Activated CD8-positive, alpha-beta memory T cell treated with anti-CD3 and anti-CD28 coated beads, Interleukin-2, amount 50 U/mL, for 24 hours (primary cell): Measurements from ENCODE around the gene KAT5.
"Not testable (repeated sequence)": the region's sequence is repeated elsewhere in the genome, so short reads cannot be mapped to it uniquely, and the experiment has no call there.

Experiments
- DNase-seq: peaks from one replicate; pipeline ENCODE4 v3.0.0-alpha.2; 2020; ENCODE audit errors: extremely low read depth

Gene KAT5

DNA sequence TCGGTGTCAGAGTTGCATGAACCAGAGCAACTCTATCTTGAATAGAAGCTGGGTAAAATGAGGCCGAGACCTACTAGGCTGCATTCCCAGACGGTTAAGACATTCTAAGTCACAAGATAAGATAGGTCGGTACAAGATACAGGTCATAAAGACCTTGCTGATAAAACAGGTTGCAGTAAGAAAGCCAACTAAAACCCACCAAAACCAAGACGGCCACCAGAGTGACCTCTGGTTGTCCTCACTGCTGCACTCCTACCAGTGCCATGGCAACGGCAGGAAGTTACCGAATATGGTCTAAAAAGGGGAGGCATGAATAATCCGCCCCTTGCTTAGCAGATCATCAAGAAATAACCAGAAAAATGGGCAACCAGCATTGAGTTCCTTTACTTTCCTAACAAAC lies 2.4 kb upstream of the KAT5 start:
- no peak for DNase-seq

DNA sequence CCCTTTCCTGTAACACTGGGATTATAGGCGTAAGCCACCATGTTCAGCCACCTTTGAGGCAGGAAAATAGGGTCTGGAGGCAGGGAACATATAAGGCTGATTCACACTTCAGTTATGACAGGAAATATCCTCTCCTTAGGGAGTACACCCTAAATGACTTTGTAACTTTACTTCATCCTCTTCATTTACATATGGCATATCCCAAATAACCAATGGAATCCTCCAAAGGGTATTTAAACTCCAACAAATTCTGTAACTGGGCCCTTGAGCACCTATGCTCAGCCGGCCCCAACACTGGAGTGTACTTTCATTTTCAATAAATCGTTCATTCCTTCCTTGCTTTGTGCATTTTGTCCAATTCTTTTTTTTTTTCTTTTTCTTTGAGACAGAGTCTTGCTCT lies 1.6 kb upstream of the KAT5 start:
- DNase-seq: no peak

- no peak for DNase-seq
Measured at GRCh38 chr11:65712633-65713076, 603 bp downstream of the KAT5 start.

- DNase-seq: no peak
Measured at GRCh38 chr11:65713212-65713969, 1.3 kb downstream of the KAT5 start.

DNA sequence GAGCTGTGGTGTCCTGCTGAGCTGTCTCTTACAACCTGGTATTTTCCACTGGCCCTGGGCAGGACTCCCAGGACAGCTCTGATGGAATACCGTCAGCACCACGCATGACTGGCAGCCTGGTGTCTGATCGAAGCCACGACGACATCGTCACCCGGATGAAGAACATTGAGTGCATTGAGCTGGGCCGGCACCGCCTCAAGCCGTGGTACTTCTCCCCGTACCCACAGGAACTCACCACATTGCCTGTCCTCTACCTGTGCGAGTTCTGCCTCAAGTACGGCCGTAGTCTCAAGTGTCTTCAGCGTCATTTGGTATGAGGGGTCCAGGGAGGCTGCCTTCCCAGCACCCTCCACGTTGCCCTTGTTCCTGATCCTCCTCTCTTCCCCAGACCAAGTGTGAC lies 2.4 kb downstream of the KAT5 start:
- DNase-seq: no peak

- no peak for DNase-seq
Measured at GRCh38 chr11:65716302-65716701, 4.2 kb downstream of the KAT5 start.

DNA sequence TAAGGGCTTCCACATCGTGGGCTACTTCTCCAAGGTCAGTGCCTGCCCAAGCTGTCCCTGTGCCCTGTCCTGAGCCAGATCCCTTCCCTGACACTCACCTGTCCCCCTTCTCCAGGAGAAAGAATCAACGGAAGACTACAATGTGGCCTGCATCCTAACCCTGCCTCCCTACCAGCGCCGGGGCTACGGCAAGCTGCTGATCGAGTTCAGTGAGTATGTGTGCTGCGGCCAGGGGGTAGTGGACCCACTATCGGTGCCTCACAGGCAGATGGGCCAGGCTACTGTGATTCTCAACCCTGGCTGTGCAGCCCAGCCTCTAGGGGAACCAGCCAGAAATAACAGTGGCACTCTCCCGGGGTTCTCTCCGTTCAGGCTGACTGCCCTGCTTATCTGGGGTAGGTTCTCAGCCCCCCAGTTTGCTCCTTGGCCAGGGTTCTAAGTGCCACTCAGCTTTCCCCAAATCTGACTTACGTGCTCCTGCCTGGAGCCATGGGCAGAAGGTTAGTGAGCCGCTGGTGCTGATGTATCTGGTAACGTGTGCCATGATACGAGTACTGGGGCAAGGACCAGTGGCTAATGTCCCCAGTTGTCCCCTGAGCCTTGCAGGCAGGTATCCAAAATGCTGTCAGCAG lies 4.8 kb downstream of the KAT5 start:
- DNase-seq: no peak

GRCh38 chr11:65717906-65718305 lies 5.9 kb downstream of the KAT5 start:
- DNase-seq: no peak

DNA sequence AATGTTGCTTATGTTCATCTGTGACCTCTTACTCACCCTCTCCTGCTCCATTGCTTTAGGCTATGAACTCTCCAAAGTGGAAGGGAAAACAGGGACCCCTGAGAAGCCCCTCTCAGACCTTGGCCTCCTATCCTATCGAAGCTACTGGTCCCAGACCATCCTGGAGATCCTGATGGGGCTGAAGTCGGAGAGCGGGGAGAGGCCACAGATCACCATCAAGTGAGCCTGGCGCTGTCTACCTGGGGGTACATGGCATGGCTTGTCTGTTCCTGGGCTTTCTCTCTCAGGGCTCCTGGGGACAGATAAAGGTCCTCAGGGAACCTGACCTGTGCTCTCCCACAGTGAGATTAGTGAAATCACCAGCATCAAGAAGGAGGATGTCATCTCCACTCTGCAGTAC lies 6.5 kb downstream of the KAT5 start:
- DNase-seq: no peak

DNA sequence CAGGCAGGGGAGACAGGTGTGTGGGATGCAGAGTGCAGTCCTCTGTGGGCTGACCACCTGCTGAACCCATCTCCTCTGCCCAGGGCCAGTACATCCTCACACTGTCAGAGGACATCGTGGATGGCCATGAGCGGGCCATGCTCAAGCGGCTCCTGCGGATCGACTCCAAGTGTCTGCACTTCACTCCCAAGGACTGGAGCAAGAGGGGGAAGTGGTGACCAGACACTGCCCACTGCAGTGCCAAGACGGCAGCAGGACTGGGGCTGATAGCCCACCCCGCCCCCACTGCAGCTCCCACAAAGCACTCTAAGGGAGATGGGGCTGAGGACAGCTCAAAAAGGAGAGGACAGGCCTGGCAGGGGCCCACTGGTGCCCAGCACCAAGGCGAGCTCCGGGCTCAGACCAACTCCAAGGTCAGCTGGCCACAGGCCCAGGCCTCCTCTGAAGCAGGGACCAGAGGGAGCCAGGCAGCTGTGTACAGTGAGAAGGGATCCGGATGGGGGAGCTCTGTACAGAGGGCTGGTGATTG lies 7.0 kb downstream of the KAT5 start:
- DNase-seq: no peak

DNA sequence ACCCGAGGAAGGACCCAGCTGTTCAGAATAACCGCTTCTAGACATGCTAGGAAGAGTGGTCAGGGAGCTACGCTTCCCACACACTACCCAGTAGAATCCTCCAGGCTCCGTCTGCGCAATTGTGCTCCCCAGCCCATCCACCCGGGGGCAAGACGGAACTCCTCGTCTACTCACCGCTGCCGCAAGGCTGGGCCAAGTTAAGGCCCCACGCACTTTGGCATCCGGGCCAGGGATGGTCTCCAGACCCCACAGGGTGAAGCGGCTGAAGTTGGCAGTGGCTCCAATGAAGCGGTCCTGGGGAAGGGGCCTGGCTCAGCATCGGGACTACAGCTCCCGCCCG lies 7.8 kb downstream of the KAT5 start:
- DNase-seq: no peak

GRCh38 chr11:65720211-65720934 lies 8.3 kb downstream of the KAT5 start, which contains the start of gene RNASEH2C:
Gene RNASEH2C, minus strand, starts transcription at chr11:65720798. Its CDS starts 40 bp downstream, at chr11:65720758.
- peak; percentile 42 for DNase-seq

GRCh38 chr11:65722261-65722660 lies 10.2 kb downstream of the KAT5 start:
- no peak for DNase-seq

DNA sequence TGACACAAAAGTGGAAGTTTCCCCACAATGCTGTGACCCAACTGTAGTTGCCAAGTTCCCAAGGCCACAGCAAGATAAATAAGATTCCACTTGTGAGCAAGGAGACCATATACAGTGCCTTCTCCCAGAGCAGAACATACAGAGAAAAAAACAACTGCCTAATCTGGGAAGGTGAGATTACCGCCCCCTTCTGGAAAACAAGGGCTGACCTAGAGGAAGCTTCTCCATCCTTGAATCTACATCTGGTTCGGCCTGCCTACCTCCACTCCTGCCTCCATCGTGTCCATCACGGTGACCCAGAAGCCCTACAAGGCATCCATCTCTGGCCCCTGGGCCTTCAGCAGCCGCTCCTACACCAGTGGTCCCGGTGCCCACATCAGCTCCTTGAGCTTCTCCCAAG lies 14.6 kb downstream of the KAT5 start:
- DNase-seq: no peak

GRCh38 chr11:65727865-65728264 lies 15.8 kb downstream of the KAT5 start:
- DNase-seq: no peak

- DNase-seq: no peak
Measured at GRCh38 chr11:65730461-65730860, 18.4 kb downstream of the KAT5 start.

DNA sequence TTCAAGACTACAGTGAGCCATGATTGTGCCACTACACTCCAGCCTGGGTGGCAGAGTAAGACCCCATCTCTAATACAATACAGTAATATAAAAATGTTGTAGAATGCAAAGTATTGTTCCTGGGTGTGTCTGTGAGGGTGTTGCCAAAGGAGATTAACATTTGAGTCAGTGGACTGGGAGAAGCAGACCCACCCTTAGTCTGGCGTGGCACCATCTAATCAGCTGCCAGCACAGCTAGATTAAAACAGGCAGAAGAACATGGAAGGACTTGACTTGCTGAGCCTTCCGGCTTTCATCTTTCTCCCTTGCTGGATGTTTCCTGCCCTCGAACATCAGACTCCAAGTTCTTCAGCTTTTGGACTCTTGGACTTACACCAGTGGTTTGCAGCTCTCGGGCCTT lies 23.1 kb downstream of the KAT5 start:
- DNase-seq: not testable (repeated sequence)

DNA sequence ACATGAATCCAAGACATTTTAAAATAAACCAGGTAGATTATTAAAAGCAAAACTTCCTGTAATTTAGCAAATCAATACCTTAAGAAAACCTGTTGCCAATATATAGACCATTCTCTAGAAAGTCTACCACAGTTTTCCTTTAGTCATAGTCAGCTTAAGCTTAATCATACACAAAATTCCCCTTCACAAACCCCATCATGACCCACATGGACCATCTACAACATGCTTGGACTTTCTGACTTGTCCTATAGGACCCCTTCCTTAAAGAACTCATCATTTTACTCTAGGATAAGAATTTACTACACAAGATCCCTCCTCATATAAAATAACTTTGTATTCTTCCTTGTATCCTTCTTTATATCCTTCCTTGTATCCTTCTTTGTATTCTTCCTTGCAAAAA lies 24.8 kb downstream of the KAT5 start:
- DNase-seq: no peak

- no peak for DNase-seq
Measured at GRCh38 chr11:65739022-65739421, 27.0 kb downstream of the KAT5 start.

- DNase-seq: no peak
Measured at GRCh38 chr11:65741185-65741584, 29.1 kb downstream of the KAT5 start.

GRCh38 chr11:65742353-65742752 lies 30.3 kb downstream of the KAT5 start:
- DNase-seq: no peak

DNA sequence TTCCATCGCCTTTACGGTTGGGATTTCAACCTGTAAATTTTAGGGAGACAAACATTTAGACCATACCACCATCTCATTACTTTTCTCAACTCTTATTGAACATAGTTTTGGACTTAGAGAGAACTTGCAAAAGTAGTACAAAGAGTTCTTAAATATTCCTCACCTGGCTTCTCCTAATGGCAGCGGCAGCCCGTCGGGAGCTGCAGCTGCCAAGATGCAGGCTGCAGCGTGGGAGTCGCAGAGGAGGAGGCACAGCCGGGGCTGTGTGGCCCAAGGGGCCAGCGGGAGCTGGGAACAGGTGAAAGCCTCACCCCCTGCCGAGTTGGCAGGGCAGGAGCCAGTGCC lies 31.6 kb downstream of the KAT5 start:
- no peak for DNase-seq
